Measurements from ENCODE around the gene ID1. TPM values are rescaled to one million over a fixed set of nuclear protein-coding genes. Genes with fewer than 3 reads are reported as not detected.
A peak's percentile ranks its signal among the peaks of the same experiment; 100 is the strongest.

Gene ID1
- total and polyA plus RNA-seq, 2 of the 13 experiments (the other 11 are each of a cell fraction or from before 2014, with no cell fraction given) = 320 to 419 TPM

- TF ChIP-seq KAT8 (CRISPR knock-in tag; IDR thresholded peaks at IDR 0.05) (peak; percentile 47; the same call in 1 of the 2 replicates), ZNF652 (CRISPR knock-in tag; IDR thresholded peaks at IDR 0.05; ENCODE audit: borderline replicate concordance, low read depth) (no peak; the same call in 1 of the 2 replicates), SNAPC5 (CRISPR knock-in tag; IDR thresholded peaks at IDR 0.05; ENCODE audit: borderline replicate concordance) (peak; percentile 55; the same call in 1 of the 2 replicates), SOX5 (CRISPR knock-in tag; IDR thresholded peaks at IDR 0.05; ENCODE audit: borderline replicate concordance) (peak; percentile 67), ZNF382 (CRISPR knock-in tag; IDR thresholded peaks at IDR 0.05; ENCODE audit: borderline replicate concordance) (no peak), HOXA7 (CRISPR knock-in tag; IDR thresholded peaks at IDR 0.05) (no peak), MATR3 (CRISPR knock-in tag; IDR thresholded peaks at IDR 0.05) (no peak), EED (CRISPR knock-in tag; IDR thresholded peaks at IDR 0.05) (peak; percentile 88), SP4 (CRISPR knock-in tag; IDR thresholded peaks at IDR 0.05) (peak; percentile 62), HOMEZ (CRISPR knock-in tag; IDR thresholded peaks at IDR 0.05; ENCODE audit: low read depth) (peak; percentile 41; the same call in 1 of the 2 replicates), SP140L (CRISPR knock-in tag; IDR thresholded peaks at IDR 0.05; ENCODE audit: borderline replicate concordance) (peak; percentile 50; the same call in 1 of the 2 replicates), KLF16 (CRISPR knock-in tag; IDR thresholded peaks at IDR 0.05) (peak in 1 of 2 experiments; percentile 67; a peak in 2 of 4 replicates), HDAC1 (CRISPR knock-in tag; IDR thresholded peaks at IDR 0.05) (peak; percentile 80), ZNF567 (CRISPR knock-in tag; IDR thresholded peaks at IDR 0.05; ENCODE audit: borderline replicate concordance) (no peak), ZZZ3 (CRISPR knock-in tag; IDR thresholded peaks at IDR 0.05; ENCODE audit: borderline replicate concordance) (0 out of 2 replicates have a peak, but pooled peaks have one; percentile 20), ISL2 (CRISPR knock-in tag; IDR thresholded peaks at IDR 0.05) (no peak; the same call in 1 of the 2 replicates), HOXA3 (CRISPR knock-in tag; IDR thresholded peaks at IDR 0.05) (peak; percentile 75), HCFC1 (IDR thresholded peaks at IDR 0.05; ENCODE audit: low read depth, low read length) (no peak; the same call in 1 of the 2 replicates), ZFY (CRISPR knock-in tag; IDR thresholded peaks at IDR 0.05) (peak; percentile 19; the same call in 1 of the 2 replicates), ELF1 (CRISPR knock-in tag; IDR thresholded peaks at IDR 0.05) (no peak; the same call in 1 of the 2 replicates), ZNF557 (CRISPR knock-in tag; IDR thresholded peaks at IDR 0.05) (no peak), ZSCAN5A (CRISPR knock-in tag; IDR thresholded peaks at IDR 0.05; ENCODE audit: borderline replicate concordance) (no peak), TBX2 (CRISPR knock-in tag; IDR thresholded peaks at IDR 0.05; ENCODE audit: borderline replicate concordance) (peak; percentile 90), ZBTB34 (CRISPR knock-in tag; IDR thresholded peaks at IDR 0.05) (peak; percentile 65; the same call in 1 of the 2 replicates), ZNF282 (IDR thresholded peaks at IDR 0.05; ENCODE audit: partially characterized antibody) (no peak), NR1H2 (CRISPR knock-in tag; IDR thresholded peaks at IDR 0.05; ENCODE audit: borderline replicate concordance, low read depth) (no peak), SRSF4 (IDR thresholded peaks at IDR 0.05; ENCODE audit: low read depth, low read length, poor library complexity, severe bottlenecking) (peak; percentile 99)
Observed at GRCh38 chr20:31606804-31607639, 1.9 kb downstream of the ID1 start (continued).

All from HepG2 (cell line).